HepG2 (cell line): ENCODE results near the gene C5orf34. TPM values are rescaled to one million over a fixed set of nuclear protein-coding genes. Genes with fewer than 3 reads are reported as not detected.
A peak's percentile ranks its signal among the peaks of the same experiment; 100 is the strongest.

Source experiments
- ATF2 ChIP-seq: sonication (generic); formaldehyde crosslinking; IDR thresholded peaks from 2 replicates; pipeline ENCODE4 v1.4.0; 2020; ENCODE audit warnings: missing genetic modification reagents
- CBX1 ChIP-seq: IDR thresholded peaks from one replicate; pipeline ENCODE4 v1.6.1; 2016; ENCODE audit warnings: antibody characterized with exemption, low read depth
- CCAR2 ChIP-seq: fragments of 200-400 bp; formaldehyde crosslinking; optimal IDR thresholded peaks from 2 replicates; pipeline ENCODE3; 2018; ENCODE audit warnings: low read depth, mild to moderate bottlenecking, low read length, moderate library complexity
- FOXO1 ChIP-seq: sonication (generic); formaldehyde crosslinking; IDR thresholded peaks from 2 replicates; pipeline ENCODE4 v1.4.0; 2020; ENCODE audit warnings: missing genetic modification reagents
- HMGA1 ChIP-seq: sonication (generic); formaldehyde crosslinking; conservative IDR thresholded peaks from 2 replicates; pipeline ENCODE4 v1.4.0; 2020; ENCODE audit warnings: missing genetic modification reagents
- HOXA9 ChIP-seq: sonication (generic); formaldehyde crosslinking; IDR thresholded peaks from 2 replicates; pipeline ENCODE4 v1.8.1; 2022; ENCODE audit warnings: missing genetic modification reagents, mild to moderate bottlenecking, moderate library complexity, borderline replicate concordance
- IKZF4 ChIP-seq: sonication (generic); formaldehyde crosslinking; IDR thresholded peaks from 2 replicates; pipeline ENCODE4 v1.5.1; 2020; ENCODE audit warnings: borderline replicate concordance, mild to moderate bottlenecking, low read depth, missing genetic modification reagents; ENCODE audit errors: not compliant biosample characterization
- NAIF1 ChIP-seq: sonication (generic); formaldehyde crosslinking; IDR thresholded peaks from 2 replicates; pipeline ENCODE4 v1.5.0; 2020; ENCODE audit warnings: mild to moderate bottlenecking, missing genetic modification reagents, borderline replicate concordance
- PCBP1 ChIP-seq: fragments of 200-400 bp; formaldehyde crosslinking; IDR thresholded peaks from 2 replicates; pipeline ENCODE4 v1.6.1; 2017; ENCODE audit warnings: mild to moderate bottlenecking, low read depth, low read length, borderline replicate concordance
- RARG ChIP-seq: sonication (generic); formaldehyde crosslinking; IDR thresholded peaks from 2 replicates; pipeline ENCODE4 v1.4.0; 2020; ENCODE audit warnings: low read depth, mild to moderate bottlenecking, missing genetic modification reagents
- ZFP41 ChIP-seq: sonication (generic); formaldehyde crosslinking; IDR thresholded peaks from 2 replicates; pipeline ENCODE4 v1.4.0; 2020; ENCODE audit warnings: mild to moderate bottlenecking, missing genetic modification reagents, borderline replicate concordance
- ZNF335 ChIP-seq: sonication (generic); formaldehyde crosslinking; IDR thresholded peaks from 2 replicates; pipeline ENCODE4 v1.4.0; 2020; ENCODE audit warnings: missing genetic modification reagents
- ZNF740 ChIP-seq: sonication (generic); formaldehyde crosslinking; IDR thresholded peaks from 2 replicates; pipeline ENCODE4 v1.4.0; 2020; ENCODE audit warnings: missing genetic modification reagents
- ZNF75D ChIP-seq: sonication (generic); formaldehyde crosslinking; IDR thresholded peaks from 2 replicates; pipeline ENCODE4 v1.8.1; 2023; ENCODE audit warnings: missing genetic modification reagents, mild to moderate bottlenecking, borderline replicate concordance
- ZNF776 ChIP-seq: sonication (generic); formaldehyde crosslinking; IDR thresholded peaks from 2 replicates; pipeline ENCODE4 v1.4.0; 2020; ENCODE audit warnings: mild to moderate bottlenecking, missing genetic modification reagents
- polyA plus RNA-seq, 8 experiments: library from polyadenylated mRNA; depleted of rRNA in 3 of 8; stranded (reverse) in 7 of 8; unstranded in 1 of 8; fragments of >200 nt; fragmentation: Illumina TruSeq in 4 of 8; extraction: Trizol in 4 of 8; gene quantifications; 2 replicates each; pipeline versions ENCODE4 v1.2.1 to v1.2.3, GENCODE V29; 2011 to 2016; ENCODE audit warnings: low read depth in 4 of 8, missing spikeins in 1 of 8, mixed read lengths in 1 of 8; ENCODE audit not compliant: insufficient read depth in 1 of 8
- total RNA-seq, 5 experiments: library from RNA; depleted of rRNA; stranded (reverse); fragments of >200 nt; fragmentation: Illumina TruSeq; extraction: Trizol; gene quantifications; 2 replicates each; pipeline ENCODE4 v1.2.3, GENCODE V29; 2016; ENCODE audit warnings: low read depth in 1 of 5
- TF ChIP-seq, protein P1 (sequence below): sonication (generic); formaldehyde crosslinking; IDR thresholded peaks from 2 replicates; pipeline ENCODE4 v1.9.0; 2022; ENCODE audit warnings: missing genetic modification reagents, mild to moderate bottlenecking, borderline replicate concordance
- TF ChIP-seq, protein P2 (sequence below): sonication (generic); formaldehyde crosslinking; IDR thresholded peaks from 2 replicates; pipeline ENCODE4 v1.8.0; 2022; ENCODE audit warnings: low read depth, missing genetic modification reagents
- TF ChIP-seq, protein P3 (sequence below): sonication (generic); formaldehyde crosslinking; IDR thresholded peaks from 2 replicates; pipeline ENCODE4 v1.4.0; 2020; ENCODE audit warnings: missing genetic modification reagents
- TF ChIP-seq, protein P4 (sequence below): sonication (generic); formaldehyde crosslinking; IDR thresholded peaks from 2 replicates; pipeline ENCODE4 v1.4.0; 2020; ENCODE audit warnings: mild to moderate bottlenecking, missing genetic modification reagents

Gene C5orf34
- total and polyA plus RNA-seq, 2 of the 13 experiments (the other 11 are each of a cell fraction or from before 2014, with no cell fraction given): 3.2 to 6.4 TPM

DNA sequence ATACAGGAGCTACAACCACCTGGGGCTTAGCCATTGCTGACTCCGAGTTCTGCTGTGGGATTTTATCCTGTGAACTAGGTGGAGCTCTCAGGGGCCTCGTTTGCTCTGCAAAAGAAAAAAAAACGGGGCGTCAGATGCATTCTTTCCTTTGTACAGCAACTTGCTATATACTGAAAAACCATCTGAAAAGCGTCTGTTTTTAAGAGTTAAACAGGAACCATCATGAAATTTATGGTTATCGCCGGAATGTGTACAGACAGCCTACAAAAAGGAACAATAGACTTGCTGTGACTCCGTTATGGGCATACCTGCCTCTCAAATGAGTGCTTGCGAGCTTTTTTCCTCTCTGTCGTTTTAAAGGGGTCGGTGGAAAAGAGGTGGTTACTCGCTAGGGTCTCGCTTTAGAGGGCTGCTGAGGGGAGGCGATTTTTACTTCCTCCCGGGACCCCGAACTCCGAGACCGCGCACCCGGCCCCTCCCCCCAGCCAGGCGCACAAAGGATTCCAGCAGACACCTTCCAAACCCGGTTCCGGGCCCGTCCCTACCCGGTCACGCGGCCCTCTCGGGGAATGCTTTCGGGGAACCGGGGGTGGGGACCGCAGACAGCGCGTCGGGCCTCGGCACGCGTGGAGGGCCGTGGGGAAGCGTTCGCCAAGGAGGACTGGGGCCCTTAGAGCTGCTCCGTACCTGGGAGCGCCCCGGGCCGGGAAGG lies 41.1 kb upstream of the C5orf34 start (continued):
- TF ChIP-seq, protein P1, sequence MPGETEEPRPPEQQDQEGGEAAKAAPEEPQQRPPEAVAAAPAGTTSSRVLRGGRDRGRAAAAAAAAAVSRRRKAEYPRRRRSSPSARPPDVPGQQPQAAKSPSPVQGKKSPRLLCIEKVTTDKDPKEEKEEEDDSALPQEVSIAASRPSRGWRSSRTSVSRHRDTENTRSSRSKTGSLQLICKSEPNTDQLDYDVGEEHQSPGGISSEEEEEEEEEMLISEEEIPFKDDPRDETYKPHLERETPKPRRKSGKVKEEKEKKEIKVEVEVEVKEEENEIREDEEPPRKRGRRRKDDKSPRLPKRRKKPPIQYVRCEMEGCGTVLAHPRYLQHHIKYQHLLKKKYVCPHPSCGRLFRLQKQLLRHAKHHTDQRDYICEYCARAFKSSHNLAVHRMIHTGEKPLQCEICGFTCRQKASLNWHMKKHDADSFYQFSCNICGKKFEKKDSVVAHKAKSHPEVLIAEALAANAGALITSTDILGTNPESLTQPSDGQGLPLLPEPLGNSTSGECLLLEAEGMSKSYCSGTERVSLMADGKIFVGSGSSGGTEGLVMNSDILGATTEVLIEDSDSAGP (CRISPR knock-in tag): peak; percentile 4; the same call in 1 of the 2 replicates
- 0 out of 2 replicates have a peak, but pooled peaks have one; percentile 31 for TF ChIP-seq ZNF335 (CRISPR knock-in tag)
- no peak for TF ChIP-seq NAIF1 (CRISPR knock-in tag)
- TF ChIP-seq ZFP41 (CRISPR knock-in tag): no peak
- TF ChIP-seq, protein P2, sequence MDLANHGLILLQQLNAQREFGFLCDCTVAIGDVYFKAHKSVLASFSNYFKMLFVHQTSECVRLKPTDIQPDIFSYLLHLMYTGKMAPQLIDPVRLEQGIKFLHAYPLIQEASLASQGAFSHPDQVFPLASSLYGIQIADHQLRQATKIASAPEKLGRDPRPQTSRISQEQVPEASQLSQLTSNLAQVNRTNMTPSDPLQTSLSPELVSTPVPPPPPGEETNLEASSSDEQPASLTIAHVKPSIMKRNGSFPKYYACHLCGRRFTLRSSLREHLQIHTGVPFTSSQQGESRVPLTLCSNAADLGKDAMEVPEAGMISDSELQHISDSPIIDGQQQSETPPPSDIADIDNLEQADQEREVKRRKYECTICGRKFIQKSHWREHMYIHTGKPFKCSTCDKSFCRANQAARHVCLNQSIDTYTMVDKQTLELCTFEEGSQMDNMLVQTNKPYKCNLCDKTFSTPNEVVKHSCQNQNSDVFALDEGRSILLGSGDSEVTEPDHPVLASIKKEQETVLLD (CRISPR knock-in tag): no peak
- TF ChIP-seq ZNF740: no peak
- no peak for TF ChIP-seq PCBP1
- no peak for TF ChIP-seq HOXA9
- TF ChIP-seq, protein P3, sequence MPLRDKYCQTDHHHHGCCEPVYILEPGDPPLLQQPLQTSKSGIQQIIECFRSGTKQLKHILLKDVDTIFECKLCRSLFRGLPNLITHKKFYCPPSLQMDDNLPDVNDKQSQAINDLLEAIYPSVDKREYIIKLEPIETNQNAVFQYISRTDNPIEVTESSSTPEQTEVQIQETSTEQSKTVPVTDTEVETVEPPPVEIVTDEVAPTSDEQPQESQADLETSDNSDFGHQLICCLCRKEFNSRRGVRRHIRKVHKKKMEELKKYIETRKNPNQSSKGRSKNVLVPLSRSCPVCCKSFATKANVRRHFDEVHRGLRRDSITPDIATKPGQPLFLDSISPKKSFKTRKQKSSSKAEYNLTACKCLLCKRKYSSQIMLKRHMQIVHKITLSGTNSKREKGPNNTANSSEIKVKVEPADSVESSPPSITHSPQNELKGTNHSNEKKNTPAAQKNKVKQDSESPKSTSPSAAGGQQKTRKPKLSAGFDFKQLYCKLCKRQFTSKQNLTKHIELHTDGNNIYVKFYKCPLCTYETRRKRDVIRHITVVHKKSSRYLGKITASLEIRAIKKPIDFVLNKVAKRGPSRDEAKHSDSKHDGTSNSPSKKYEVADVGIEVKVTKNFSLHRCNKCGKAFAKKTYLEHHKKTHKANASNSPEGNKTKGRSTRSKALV: no peak
- TF ChIP-seq IKZF4 (CRISPR knock-in tag): no peak
- no peak for TF ChIP-seq ATF2 (CRISPR knock-in tag)
- TF ChIP-seq, protein P4, sequence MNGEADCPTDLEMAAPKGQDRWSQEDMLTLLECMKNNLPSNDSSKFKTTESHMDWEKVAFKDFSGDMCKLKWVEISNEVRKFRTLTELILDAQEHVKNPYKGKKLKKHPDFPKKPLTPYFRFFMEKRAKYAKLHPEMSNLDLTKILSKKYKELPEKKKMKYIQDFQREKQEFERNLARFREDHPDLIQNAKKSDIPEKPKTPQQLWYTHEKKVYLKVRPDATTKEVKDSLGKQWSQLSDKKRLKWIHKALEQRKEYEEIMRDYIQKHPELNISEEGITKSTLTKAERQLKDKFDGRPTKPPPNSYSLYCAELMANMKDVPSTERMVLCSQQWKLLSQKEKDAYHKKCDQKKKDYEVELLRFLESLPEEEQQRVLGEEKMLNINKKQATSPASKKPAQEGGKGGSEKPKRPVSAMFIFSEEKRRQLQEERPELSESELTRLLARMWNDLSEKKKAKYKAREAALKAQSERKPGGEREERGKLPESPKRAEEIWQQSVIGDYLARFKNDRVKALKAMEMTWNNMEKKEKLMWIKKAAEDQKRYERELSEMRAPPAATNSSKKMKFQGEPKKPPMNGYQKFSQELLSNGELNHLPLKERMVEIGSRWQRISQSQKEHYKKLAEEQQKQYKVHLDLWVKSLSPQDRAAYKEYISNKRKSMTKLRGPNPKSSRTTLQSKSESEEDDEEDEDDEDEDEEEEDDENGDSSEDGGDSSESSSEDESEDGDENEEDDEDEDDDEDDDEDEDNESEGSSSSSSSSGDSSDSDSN (CRISPR knock-in tag): no peak; the same call in 1 of the 2 replicates
- no peak for TF ChIP-seq ZNF75D (CRISPR knock-in tag)
- TF ChIP-seq FOXO1 (CRISPR knock-in tag): no peak
- TF ChIP-seq RARG (CRISPR knock-in tag): 0 out of 2 replicates have a peak, but pooled peaks have one; percentile 17
- TF ChIP-seq CBX1: no peak
- no peak for TF ChIP-seq CCAR2
- no peak for TF ChIP-seq HMGA1
- TF ChIP-seq ZNF776 (CRISPR knock-in tag): 0 out of 2 replicates have a peak, but pooled peaks have one; percentile 30
